ENCODE measurements around the gene MYOM1. TPM values are rescaled to one million over a fixed set of nuclear protein-coding genes. Genes with fewer than 3 reads are reported as not detected.

Gene MYOM1
- total RNA-seq, 1 donor from 2014 or later = 2.0 TPM

DNA sequence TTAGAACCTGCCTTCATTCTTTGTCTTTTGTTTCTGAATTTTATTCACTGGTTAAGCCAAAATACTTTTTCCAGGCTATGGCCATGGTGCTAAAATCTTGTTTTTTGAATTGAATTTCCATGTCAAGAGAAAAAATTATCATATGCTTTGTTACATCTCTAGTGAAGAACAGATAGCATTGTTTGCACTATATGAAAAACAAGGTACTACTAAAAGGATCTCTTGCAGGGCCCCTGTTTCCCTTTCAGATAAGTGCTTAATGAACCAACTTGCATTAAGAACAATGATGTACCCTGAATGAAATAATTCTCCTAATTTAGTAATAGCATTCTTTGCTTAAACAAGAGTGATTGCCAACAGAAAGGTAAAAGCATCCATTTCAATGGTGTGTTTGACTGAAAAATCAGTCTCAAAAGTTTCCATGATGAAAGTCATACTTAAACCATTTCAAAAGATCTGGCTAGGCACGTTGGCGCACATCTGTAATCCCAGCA, 37.9 kb upstream of the MYOM1 start:
- Mint-ChIP-seq H3K4me1 (ENCODE audit: unreplicated experiment) (peaks cover 11% of the 10 kb centered on the region), H3K9me3 (no peaks in the 10 kb centered on the region), H3K27ac (peak overlapping the region; percentile 90), H3K4me3 (no peak overlapping the region), H3K27me3 (no peaks in the 10 kb centered on the region), H3K36me3 (peaks cover 44% of the 10 kb centered on the region)
- DNase-seq (ENCODE audit: extremely low spot score, unreplicated experiment) = no peak
- TF ChIP-seq, protein P1, sequence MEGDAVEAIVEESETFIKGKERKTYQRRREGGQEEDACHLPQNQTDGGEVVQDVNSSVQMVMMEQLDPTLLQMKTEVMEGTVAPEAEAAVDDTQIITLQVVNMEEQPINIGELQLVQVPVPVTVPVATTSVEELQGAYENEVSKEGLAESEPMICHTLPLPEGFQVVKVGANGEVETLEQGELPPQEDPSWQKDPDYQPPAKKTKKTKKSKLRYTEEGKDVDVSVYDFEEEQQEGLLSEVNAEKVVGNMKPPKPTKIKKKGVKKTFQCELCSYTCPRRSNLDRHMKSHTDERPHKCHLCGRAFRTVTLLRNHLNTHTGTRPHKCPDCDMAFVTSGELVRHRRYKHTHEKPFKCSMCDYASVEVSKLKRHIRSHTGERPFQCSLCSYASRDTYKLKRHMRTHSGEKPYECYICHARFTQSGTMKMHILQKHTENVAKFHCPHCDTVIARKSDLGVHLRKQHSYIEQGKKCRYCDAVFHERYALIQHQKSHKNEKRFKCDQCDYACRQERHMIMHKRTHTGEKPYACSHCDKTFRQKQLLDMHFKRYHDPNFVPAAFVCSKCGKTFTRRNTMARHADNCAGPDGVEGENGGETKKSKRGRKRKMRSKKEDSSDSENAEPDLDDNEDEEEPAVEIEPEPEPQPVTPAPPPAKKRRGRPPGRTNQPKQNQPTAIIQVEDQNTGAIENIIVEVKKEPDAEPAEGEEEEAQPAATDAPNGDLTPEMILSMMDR (conservative IDR thresholded peaks at IDR 0.05) = no peak

DNA sequence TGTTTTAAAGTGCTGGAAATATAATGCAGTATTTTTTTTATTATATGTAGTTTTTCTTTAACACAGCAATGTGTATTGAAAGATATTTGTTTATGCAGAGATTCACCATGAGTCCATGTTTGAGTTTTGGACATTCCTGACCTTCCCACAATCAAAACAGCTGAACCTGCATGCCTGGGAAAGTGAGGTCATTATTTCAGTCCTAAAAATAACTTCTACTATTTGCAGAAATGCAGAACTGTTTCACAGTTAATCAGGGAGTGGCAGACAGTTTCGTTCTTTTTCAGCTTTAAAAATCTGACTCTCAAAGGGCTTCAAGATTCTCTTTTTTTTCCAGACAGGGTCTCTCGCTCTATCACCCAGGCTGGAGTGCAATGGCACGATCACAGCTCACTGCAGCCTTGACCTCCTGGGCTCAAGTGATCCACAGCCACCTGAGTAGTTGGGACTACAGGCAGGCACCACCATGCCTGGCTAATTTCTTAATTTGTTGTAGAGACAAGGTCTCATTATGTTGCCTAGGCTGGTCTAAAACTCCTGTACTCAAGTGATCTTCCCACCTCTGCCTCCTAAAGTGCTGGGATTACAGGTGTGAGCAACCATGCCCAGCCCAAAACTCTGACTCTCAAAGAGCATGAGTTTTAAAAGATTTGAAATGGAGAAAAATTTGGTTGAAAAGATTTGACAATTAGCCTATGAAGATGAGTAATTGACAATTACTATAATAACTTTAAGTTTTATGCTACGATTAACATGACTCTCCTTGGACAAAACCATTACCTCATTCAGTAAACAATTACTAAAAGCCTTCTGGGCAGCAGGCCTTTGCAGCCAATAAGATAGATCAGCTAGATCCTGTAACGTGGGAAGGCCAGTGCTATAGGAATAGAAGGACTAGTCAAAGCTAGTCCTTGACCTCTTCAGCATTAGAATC, 37.2 kb upstream of the MYOM1 start:
- Mint-ChIP-seq H3K4me3 (peak overlapping the region; percentile 42), H3K4me1 (ENCODE audit: unreplicated experiment) (peaks cover 13% of the 10 kb centered on the region), H3K27ac (peak overlapping the region; percentile 90), H3K27me3 (no peaks in the 10 kb centered on the region), H3K36me3 (peaks cover 44% of the 10 kb centered on the region), H3K9me3 (no peaks in the 10 kb centered on the region)
- no peak for DNase-seq (ENCODE audit: extremely low spot score, unreplicated experiment)
- TF ChIP-seq, protein P1 (conservative IDR thresholded peaks at IDR 0.05) = no peak

DNA sequence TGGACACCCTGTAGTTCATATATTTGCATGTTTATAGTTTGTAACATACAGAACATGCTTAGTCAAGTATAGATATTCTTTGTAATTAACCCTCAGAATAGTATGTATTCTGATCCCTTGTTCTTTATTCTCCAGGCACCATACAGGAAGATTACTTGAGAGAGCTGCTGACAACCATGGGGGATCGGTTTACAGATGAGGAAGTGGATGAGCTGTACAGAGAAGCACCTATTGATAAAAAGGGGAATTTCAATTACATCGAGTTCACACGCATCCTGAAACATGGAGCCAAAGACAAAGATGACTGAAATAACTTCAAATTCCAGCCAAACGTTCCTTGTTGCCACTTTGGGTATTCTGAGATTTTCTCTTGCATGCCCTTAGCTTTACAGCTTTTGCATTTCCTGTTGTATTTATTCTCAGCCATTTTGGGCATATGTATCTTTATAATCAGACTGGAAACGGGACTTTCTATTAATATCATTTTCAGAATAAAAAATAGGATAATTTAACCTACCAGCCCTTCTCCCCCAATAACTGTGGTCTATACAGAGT, 35.9 kb upstream of the MYOM1 start:
- Mint-ChIP-seq H3K9me3 (no peaks in the 10 kb centered on the region), H3K36me3 (peaks cover 42% of the 10 kb centered on the region), H3K27me3 (no peaks in the 10 kb centered on the region), H3K27ac (peak overlapping the region; percentile 90), H3K4me1 (ENCODE audit: unreplicated experiment) (peaks cover 13% of the 10 kb centered on the region), H3K4me3 (no peak overlapping the region)
- TF ChIP-seq, protein P1 (conservative IDR thresholded peaks at IDR 0.05) = no peak
- no peak for DNase-seq (ENCODE audit: extremely low spot score, unreplicated experiment)

DNA sequence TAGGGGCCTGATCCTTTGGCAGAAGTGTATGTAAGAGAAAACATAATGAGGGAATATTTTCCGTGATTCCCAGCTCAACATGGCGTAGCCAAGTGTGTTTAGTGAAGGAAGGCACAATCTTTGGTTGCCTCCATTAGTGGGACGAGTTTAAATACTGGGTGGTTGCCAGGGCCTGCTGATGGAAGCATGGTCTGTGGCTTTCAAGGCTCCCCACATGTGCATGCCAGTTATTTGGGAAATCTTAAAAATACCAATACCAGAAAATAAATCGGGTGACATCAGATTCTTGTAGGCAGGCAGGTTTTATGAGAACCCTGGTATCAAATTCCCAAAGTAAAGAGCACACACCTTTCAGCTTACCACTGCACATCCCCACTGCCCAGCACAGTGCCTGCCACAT, 35.0 kb upstream of the MYOM1 start:
- TF ChIP-seq, protein P1 (conservative IDR thresholded peaks at IDR 0.05) = no peak
- Mint-ChIP-seq H3K4me3 (no peak overlapping the region), H3K4me1 (ENCODE audit: unreplicated experiment) (peaks cover 17% of the 10 kb centered on the region), H3K36me3 (peaks cover 48% of the 10 kb centered on the region), H3K27me3 (no peaks in the 10 kb centered on the region), H3K9me3 (no peaks in the 10 kb centered on the region), H3K27ac (no peak overlapping the region)
- no peak for DNase-seq (ENCODE audit: extremely low spot score, unreplicated experiment)

- H3K9me3 Mint-ChIP-seq = no peaks in the 10 kb centered on the region
- TF ChIP-seq, protein P1 (conservative IDR thresholded peaks at IDR 0.05) = no peak
- H3K4me3 Mint-ChIP-seq = no peak overlapping the region
- H3K36me3 Mint-ChIP-seq = peaks cover 42% of the 10 kb centered on the region
- H3K27ac Mint-ChIP-seq = peak overlapping the region; percentile 46
- no peak for DNase-seq (ENCODE audit: extremely low spot score, unreplicated experiment)
- H3K27me3 Mint-ChIP-seq = no peaks in the 10 kb centered on the region
- H3K4me1 Mint-ChIP-seq (ENCODE audit: unreplicated experiment) = peaks cover 22% of the 10 kb centered on the region
Observed at GRCh38 chr18:3252843-3253242, 33.1 kb upstream of the MYOM1 start.
